H9 (cell line): Measurements from ENCODE around the gene BLACAT1. TPM values are rescaled to one million over a fixed set of nuclear protein-coding genes. Genes with fewer than 3 reads are reported as not detected.
"Not testable (repeated sequence)": the region's sequence is repeated elsewhere in the genome, so short reads cannot be mapped to it uniquely, and the experiment has no call there.

Experiments used
- DNase-seq: peaks from one replicate; pipeline ENCODE4 v3.0.0-alpha.2; 2017
- H2AFZ ChIP-seq: one replicate; pipeline ENCODE4 v1.6.1; 2013; ENCODE audit warnings: mild to moderate bottlenecking, low read length, control low read depth, moderate library complexity
- H2AK5ac ChIP-seq: 2 replicates; pipeline ENCODE4 v1.6.1; 2013; ENCODE audit warnings: low read length, control low read depth, mixed read lengths; ENCODE audit not compliant: insufficient read length
- H2BK120ac ChIP-seq: one replicate; pipeline ENCODE4 v1.6.1; 2013; ENCODE audit warnings: low read depth, mild to moderate bottlenecking, low read length, control low read depth, inconsistent platforms; ENCODE audit not compliant: poor library complexity, severe bottlenecking
- H2BK12ac ChIP-seq: 2 replicates; pipeline ENCODE4 v1.6.1; 2013; ENCODE audit warnings: low read length, control low read depth, mixed read lengths, low read depth; ENCODE audit not compliant: insufficient read length
- H2BK15ac ChIP-seq: 2 replicates; pipeline ENCODE4 v1.6.1; 2013; ENCODE audit warnings: low read depth, low read length, control low read depth
- H2BK20ac ChIP-seq: one replicate; pipeline ENCODE4 v1.6.1; 2013; ENCODE audit warnings: low read depth, mild to moderate bottlenecking, low read length, control low read depth, inconsistent platforms; ENCODE audit not compliant: poor library complexity, severe bottlenecking
- H2BK5ac ChIP-seq: 2 replicates; pipeline ENCODE4 v1.6.1; 2013; ENCODE audit warnings: low read length, control low read depth, mixed read lengths; ENCODE audit not compliant: insufficient read length
- H3K14ac ChIP-seq: 2 replicates; pipeline ENCODE4 v1.6.1; 2013; ENCODE audit warnings: low read length, control low read depth; ENCODE audit not compliant: insufficient read depth
- H3K18ac ChIP-seq: 2 replicates; pipeline ENCODE4 v1.6.1; 2013; ENCODE audit warnings: low read depth, mild to moderate bottlenecking, mixed read lengths, low read length, control low read depth; ENCODE audit not compliant: insufficient read length
- H3K23ac ChIP-seq: 2 replicates; pipeline ENCODE4 v1.6.1; 2013; ENCODE audit warnings: low read length, control low read depth, mixed read lengths, low read depth; ENCODE audit not compliant: insufficient read length
- H3K23me2 ChIP-seq: 2 replicates; pipeline ENCODE4 v1.6.1; 2013; ENCODE audit warnings: low read depth, mild to moderate bottlenecking, mixed read lengths, low read length, control low read depth; ENCODE audit not compliant: insufficient read length, poor library complexity, severe bottlenecking
- H3K27ac ChIP-seq: 2 replicates; pipeline ENCODE4 v1.5.1; 2013; ENCODE audit warnings: low read length, control low read depth, mixed read lengths, low read depth; ENCODE audit not compliant: insufficient read length
- H3K27me3 ChIP-seq: 2 replicates; pipeline ENCODE4 v1.6.1; 2013; ENCODE audit warnings: low read length, control low read depth, inconsistent platforms; ENCODE audit not compliant: insufficient read depth
- H3K4ac ChIP-seq: 2 replicates; pipeline ENCODE4 v1.6.1; 2013; ENCODE audit warnings: low read depth, mild to moderate bottlenecking, control low read depth, inconsistent platforms, low read length, moderate library complexity
- H3K4me1 ChIP-seq: 2 replicates; pipeline ENCODE4 v1.6.1; 2013; ENCODE audit warnings: low read length, control low read depth, inconsistent platforms; ENCODE audit not compliant: insufficient read depth
- H3K4me2 ChIP-seq: 2 replicates; pipeline ENCODE4 v1.6.1; 2013; ENCODE audit warnings: low read length, control low read depth, mixed read lengths; ENCODE audit not compliant: insufficient read length, insufficient read depth
- H3K56ac ChIP-seq: 2 replicates; pipeline ENCODE4 v1.6.1; 2013; ENCODE audit warnings: low read depth, mild to moderate bottlenecking, mixed read lengths, low read length, control low read depth; ENCODE audit not compliant: insufficient read length
- H3K79me1 ChIP-seq: 2 replicates; pipeline ENCODE4 v1.6.1; 2013; ENCODE audit warnings: low read depth, mild to moderate bottlenecking, moderate library complexity, low read length, control low read depth, inconsistent platforms; ENCODE audit not compliant: insufficient read depth, poor library complexity, severe bottlenecking
- H3K79me2 ChIP-seq: 2 replicates; pipeline ENCODE4 v1.6.1; 2013; ENCODE audit warnings: low read length, control low read depth, inconsistent platforms; ENCODE audit not compliant: insufficient read depth
- H3K9ac ChIP-seq: 2 replicates; pipeline ENCODE4 v1.6.1; 2013; ENCODE audit warnings: low read length, control low read depth, mixed read lengths; ENCODE audit not compliant: insufficient read length; ENCODE audit errors: extremely low read depth
- H3K9me3 ChIP-seq: one replicate; pipeline ENCODE4 v1.6.1; 2013; ENCODE audit warnings: low read depth, low read length, inconsistent platforms; ENCODE audit not compliant: control insufficient read depth
- H3T11ph ChIP-seq: one replicate; pipeline ENCODE4 v1.6.1; 2013; ENCODE audit warnings: mild to moderate bottlenecking, low read length, control low read depth, inconsistent platforms
- H4K20me1 ChIP-seq: one replicate; pipeline ENCODE4 v1.6.1; 2013; ENCODE audit not compliant: control insufficient read depth, insufficient read length, insufficient read depth
- H4K5ac ChIP-seq: 2 replicates; pipeline ENCODE4 v1.6.1; 2013; ENCODE audit warnings: low read depth, mild to moderate bottlenecking, mixed read lengths, low read length, control low read depth; ENCODE audit not compliant: insufficient read length
- H4K8ac ChIP-seq: replicated peaks from 2 replicates; pipeline ENCODE4 v1.6.1; 2013; ENCODE audit warnings: low read length, control low read depth, mixed read lengths, low read depth; ENCODE audit not compliant: insufficient read length
- H4K91ac ChIP-seq: 2 replicates; pipeline ENCODE4 v1.6.1; 2013; ENCODE audit warnings: low read depth, mild to moderate bottlenecking, moderate library complexity, mixed read lengths, low read length, control low read depth; ENCODE audit not compliant: insufficient read length
- H3K27ac Mint-ChIP-seq, 3 experiments: 2 replicates in 2 of 3; 3 replicates in 1 of 3; pipeline ENCODE4 v1.8.0; 2020 to 2021; ENCODE audit warnings: mixed read lengths in 3 of 3, mild to moderate bottlenecking in 1 of 3, moderate library complexity in 1 of 3
- H3K27me3 Mint-ChIP-seq: 2 replicates; pipeline ENCODE4 v1.8.0; 2021; ENCODE audit warnings: low read depth, mild to moderate bottlenecking, moderate library complexity, mixed read lengths
- H3K36me3 Mint-ChIP-seq, 3 experiments: 2 replicates in 2 of 3; 3 replicates in 1 of 3; pipeline ENCODE4 v1.8.0; 2020 to 2021; ENCODE audit warnings: low read depth in 3 of 3, mixed read lengths in 3 of 3; ENCODE audit not compliant: insufficient read depth in 1 of 3
- H3K4me1 Mint-ChIP-seq, 2 experiments: 2 replicates each; pipeline ENCODE4 v1.8.0; 2020; ENCODE audit warnings: mixed read lengths in 2 of 2
- H3K4me3 Mint-ChIP-seq, 2 experiments: 2 replicates in 1 of 2; 3 replicates in 1 of 2; pipeline ENCODE4 v1.8.0; 2020 to 2021; ENCODE audit warnings: mild to moderate bottlenecking in 2 of 2, mixed read lengths in 2 of 2, moderate library complexity in 1 of 2
- H3K9me3 Mint-ChIP-seq, 2 experiments: 2 replicates in 1 of 2; 3 replicates in 1 of 2; pipeline ENCODE4 v1.8.0; 2020; ENCODE audit warnings: mild to moderate bottlenecking in 2 of 2, mixed read lengths in 2 of 2, moderate library complexity in 1 of 2
- CTCF ChIP-seq: fragments of 200-600 bp; sonication (generic); conservative IDR thresholded peaks from 3 replicates; pipeline ENCODE4 v1.8.0; 2021; ENCODE audit warnings: antibody characterized with exemption, mild to moderate bottlenecking
- WGBS: extraction: QIAGEN DNeasy Blood & Tissue Kit; methylation state at CpG from one replicate; pipeline ENCODE4 v1.1.7; 2013; ENCODE audit warnings: missing lambda C conversion rate, low lambda C conversion rate, mixed read lengths; ENCODE audit not compliant: insufficient read length; ENCODE audit errors: extremely low coverage; 5-methylcytosine and 5-hydroxymethylcytosine counted together
- total RNA-seq: library from RNA; stranded (reverse); gene quantifications from 2 replicates; pipeline ENCODE4 v1.2.1, GENCODE V29; 2021

BLACAT1 gene
- total RNA-seq, 1 experiment from 2014 or later, result 4.0 TPM

DNA sequence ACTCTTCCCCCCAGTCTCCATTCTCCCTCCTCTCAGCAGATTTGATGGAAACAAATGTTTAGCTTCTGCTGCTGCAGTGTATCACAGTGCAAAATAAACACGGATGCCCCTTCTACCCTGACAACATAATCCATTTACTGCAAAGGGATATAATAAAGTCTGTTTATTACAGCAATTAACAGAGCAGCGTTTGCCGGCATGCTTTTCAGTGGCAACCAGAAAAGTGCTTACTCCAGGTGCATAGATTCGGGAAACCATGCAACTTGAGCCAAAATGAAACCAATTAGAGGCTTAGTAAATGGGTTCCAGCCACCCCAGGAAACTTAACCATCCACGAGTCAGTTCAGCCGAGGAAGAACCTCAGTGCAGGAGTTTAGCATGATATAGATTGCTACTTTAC, 21.1 kb downstream of the BLACAT1 start:
- no peak for TF ChIP-seq CTCF
- Histone ChIP-seq H2AK5ac (no peak overlapping the region), H2BK5ac (no peak overlapping the region), H3K23ac (no peak overlapping the region), H3K9me3 (no peaks in the 10 kb centered on the region), H3K79me2 (no peaks in the 10 kb centered on the region), H3K9ac (no peak overlapping the region), H3K56ac (no peak overlapping the region), H3K4me2 (no peak overlapping the region), H2BK20ac (no peak overlapping the region), H2BK15ac (no peak overlapping the region), H3K18ac (no peak overlapping the region), H3K14ac (no peak overlapping the region), H4K8ac (no peak overlapping the region), H3K79me1 (no peaks in the 10 kb centered on the region), H3T11ph (no peak overlapping the region), H3K27me3 (no peaks in the 10 kb centered on the region; the same call in 1 of the 2 replicates), H2BK120ac (no peak overlapping the region), H3K23me2 (no peaks in the 10 kb centered on the region), H3K4ac (no peak overlapping the region), H4K20me1 (no peaks in the 10 kb centered on the region), H2AFZ (no peak overlapping the region), H3K4me1 (no peaks in the 10 kb centered on the region; the same call in 1 of the 2 replicates), H2BK12ac (no peak overlapping the region), H4K5ac (no peak overlapping the region), H4K91ac (no peak overlapping the region), H3K27ac (no peak overlapping the region)
- no peak for DNase-seq
- H3K27ac Mint-ChIP-seq, result no peak overlapping the region
- H3K4me3 Mint-ChIP-seq, result no peak overlapping the region
- peaks cover 33 to 51% of the 10 kb centered on the region in 2 experiments for H3K4me1 Mint-ChIP-seq
- H3K27me3 Mint-ChIP-seq, result peaks cover 52% of the 10 kb centered on the region
- no CpG with 5 or more reads among the region's 6 CpGs for WGBS
- H3K36me3 Mint-ChIP-seq, result peaks cover 0 to 5% (median 0%) of the 10 kb centered on the region in 3 experiments; a peak in 4 of 7 replicates
- no peaks in the 10 kb centered on the region for H3K9me3 Mint-ChIP-seq

GRCh38 chr1:205432692-205433091, 23.2 kb downstream of the BLACAT1 start:
- not testable (repeated sequence) for H2AFZ ChIP-seq, H4K5ac ChIP-seq, H3K4me2 ChIP-seq, H3T11ph ChIP-seq, H3K4me1 ChIP-seq, H3K79me2 ChIP-seq, H2AK5ac ChIP-seq, H3K23me2 ChIP-seq, H3K36me3 Mint-ChIP-seq, H3K9me3 ChIP-seq, H3K18ac ChIP-seq, H3K9ac ChIP-seq, H3K56ac ChIP-seq, H4K8ac ChIP-seq, H3K14ac ChIP-seq, H3K4me3 Mint-ChIP-seq, H2BK5ac ChIP-seq, H3K23ac ChIP-seq, H3K9me3 Mint-ChIP-seq, H2BK20ac ChIP-seq, H2BK120ac ChIP-seq, H4K91ac ChIP-seq, H3K79me1 ChIP-seq, H3K27ac Mint-ChIP-seq, DNase-seq, H3K27ac ChIP-seq, H4K20me1 ChIP-seq, H2BK15ac ChIP-seq, H2BK12ac ChIP-seq, H3K27me3 ChIP-seq, H3K4ac ChIP-seq
- H3K4me1 Mint-ChIP-seq, result peaks cover 25 to 46% of the 10 kb centered on the region in 2 experiments
- no CpG with 5 or more reads among the region's 1 CpG for WGBS
- H3K27me3 Mint-ChIP-seq, result peaks cover 63% of the 10 kb centered on the region
